ENCODE results near the gene CLTRN.
"Not testable (repeated sequence)": the region's sequence is repeated elsewhere in the genome, so short reads cannot be mapped to it uniquely, and the experiment has no call there.

CLTRN gene

DNA sequence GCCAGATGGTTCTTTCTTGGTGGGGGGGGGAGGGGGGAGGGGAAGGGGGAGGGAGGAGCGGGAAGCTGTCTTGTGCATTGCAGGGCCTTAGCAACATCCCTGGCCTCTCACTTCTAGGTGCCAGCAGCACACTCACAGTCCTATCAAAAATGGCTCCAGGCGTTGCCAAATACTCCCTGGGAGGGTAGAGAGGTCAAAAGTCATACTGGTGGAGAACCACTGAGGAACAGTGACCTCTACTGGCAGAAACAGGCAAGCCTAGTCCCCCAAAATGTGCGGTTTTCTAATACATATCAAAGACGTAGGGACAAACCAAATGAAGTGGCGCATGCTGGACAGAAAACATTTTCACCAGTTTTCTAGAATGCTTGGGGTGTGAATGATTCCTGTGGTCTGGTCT is 17.1 kb downstream of the CLTRN start:
- not testable (repeated sequence) for DNase-seq (ENCODE audit: low read depth)

GRCh38 chrX:15646543-15646942 is 18.1 kb downstream of the CLTRN start:
- DNase-seq (ENCODE audit: low read depth) = no peak

DNA sequence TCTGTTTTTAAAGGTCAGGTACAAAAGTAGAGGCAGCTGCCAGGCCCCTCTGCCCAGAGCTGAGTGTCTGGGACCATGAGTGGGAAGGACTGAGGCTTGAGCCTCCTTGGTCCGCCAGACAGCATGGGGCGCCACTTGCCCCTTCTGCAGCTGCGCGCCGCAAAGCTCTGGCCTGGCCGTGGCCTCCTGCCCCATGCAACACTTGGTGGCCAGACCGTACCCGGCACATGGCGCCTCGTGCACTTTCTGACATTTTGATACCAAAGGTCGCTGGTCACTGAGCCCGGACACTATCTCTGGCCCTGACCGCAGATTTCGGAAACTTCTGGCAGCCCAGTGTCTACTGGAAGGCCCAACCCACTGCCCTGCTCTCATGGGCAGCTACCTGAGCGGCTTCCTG is 18.6 kb downstream of the CLTRN start:
- no peak for DNase-seq (ENCODE audit: low read depth)

GRCh38 chrX:15645266-15645665 is 19.3 kb downstream of the CLTRN start:
- no peak for DNase-seq (ENCODE audit: low read depth)

- no peak for DNase-seq (ENCODE audit: low read depth)
These were observed 20.1 kb downstream of the CLTRN start for GRCh38 chrX:15644560-15644872.

DNA sequence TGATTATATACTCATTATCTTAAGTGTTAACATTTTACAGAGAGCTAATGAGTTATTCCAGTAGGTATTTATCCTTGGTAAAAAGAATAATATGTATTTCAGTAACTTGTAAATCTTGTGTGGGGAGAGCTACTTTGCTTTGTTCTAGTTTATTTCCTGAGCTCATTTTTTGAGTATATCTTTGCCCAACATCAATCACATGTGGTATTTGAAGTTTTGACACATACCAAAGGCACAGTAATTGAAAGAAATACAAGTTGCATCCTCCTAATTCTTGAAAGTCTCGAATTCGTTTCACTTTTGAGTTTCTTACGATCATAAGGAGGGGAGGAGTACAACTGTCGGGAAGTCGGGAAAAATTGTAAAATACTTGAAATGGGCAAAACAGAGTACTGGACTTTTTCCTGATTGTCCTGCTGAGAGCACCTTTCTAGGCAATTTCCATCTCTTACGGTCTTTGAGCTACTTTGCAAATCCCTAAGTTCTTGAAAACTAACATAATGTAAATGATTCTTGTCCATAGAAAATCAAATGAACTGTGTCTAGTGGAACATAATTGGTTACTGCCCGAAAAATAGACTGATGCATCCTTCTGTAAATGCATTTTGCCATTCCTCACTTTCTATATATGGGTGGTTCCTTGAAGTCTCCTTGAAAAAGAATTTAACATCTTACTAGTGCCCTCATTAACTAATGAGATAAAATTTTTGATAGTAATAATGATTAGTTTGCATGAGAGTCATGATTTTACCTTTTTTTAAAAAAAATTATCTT is 20.6 kb downstream of the CLTRN start:
- DNase-seq (ENCODE audit: low read depth) = no peak

DNA sequence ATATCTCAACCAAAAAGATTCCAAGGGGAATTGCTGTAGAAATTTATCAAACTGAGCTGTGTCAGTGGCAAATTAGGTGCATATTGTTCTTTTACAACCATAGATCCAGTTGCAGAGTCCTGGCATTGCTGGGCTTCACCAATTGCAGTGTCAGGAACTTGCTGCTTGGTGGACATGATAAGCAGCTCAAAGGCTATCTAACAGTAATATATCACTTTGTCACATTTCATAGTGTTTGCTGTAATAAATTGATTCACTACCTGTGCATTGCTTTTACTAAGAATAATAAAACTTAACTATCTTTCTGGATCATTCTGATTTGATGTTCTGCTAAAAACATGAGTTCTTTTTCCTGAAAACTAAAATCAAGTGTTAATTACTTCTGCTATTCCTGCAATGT is 33.0 kb downstream of the CLTRN start:
- DNase-seq (ENCODE audit: low read depth) = no peak

GRCh38 chrX:15623054-15623453 is 41.6 kb downstream of the CLTRN start:
- DNase-seq (ENCODE audit: low read depth) = no peak

- no peak for DNase-seq (ENCODE audit: low read depth)
These were observed 45.4 kb downstream of the CLTRN start for GRCh38 chrX:15619053-15619755.

DNA sequence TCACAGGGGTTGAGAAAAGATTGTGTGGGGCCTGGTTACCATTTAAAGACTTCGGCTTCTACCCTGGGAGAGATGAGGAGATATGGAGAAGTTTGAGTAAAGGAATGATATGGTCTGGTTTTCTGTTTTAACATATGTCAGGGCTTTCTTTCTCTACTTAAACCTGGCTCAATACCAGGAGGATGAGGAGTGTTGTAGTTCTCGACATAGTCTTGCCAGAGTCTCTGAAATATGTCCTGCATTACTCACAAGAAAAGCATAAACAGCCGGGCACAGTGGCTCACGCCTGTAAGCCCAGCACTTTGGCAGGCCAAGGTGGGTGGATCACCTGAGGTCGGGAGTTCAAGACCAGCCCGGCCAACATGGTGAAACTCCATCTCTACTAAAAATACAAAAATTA is 47.5 kb downstream of the CLTRN start:
- no peak for DNase-seq (ENCODE audit: low read depth)

- no peak for DNase-seq (ENCODE audit: low read depth)
These were observed 48.1 kb downstream of the CLTRN start for GRCh38 chrX:15616531-15616930.

- DNase-seq (ENCODE audit: low read depth) = no peak
These were observed 57.5 kb downstream of the CLTRN start for GRCh38 chrX:15607067-15607466.

GRCh38 chrX:15606136-15606535 is 58.5 kb downstream of the CLTRN start:
- DNase-seq (ENCODE audit: low read depth) = no peak

DNA sequence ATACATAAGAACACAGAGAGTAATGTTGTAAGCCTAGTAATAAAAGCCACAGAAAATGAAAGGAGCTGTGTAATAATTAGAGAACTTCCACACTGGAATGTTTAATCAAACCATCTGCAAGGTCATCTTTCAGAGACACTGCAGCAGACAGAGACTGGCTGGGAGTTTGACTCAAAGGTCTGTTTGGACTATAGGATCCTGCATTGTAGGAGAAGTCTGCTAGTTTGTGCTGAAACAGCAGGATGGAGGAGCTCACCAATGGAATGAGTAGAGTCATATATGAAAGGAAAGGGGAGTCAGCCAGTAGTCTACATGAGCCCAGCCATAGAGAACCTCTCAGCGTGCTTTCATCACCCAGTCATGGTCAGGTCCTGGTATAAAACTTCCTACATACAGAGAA is 59.4 kb downstream of the CLTRN start:
- DNase-seq (ENCODE audit: low read depth) = no peak

GRCh38 chrX:15602761-15603160 is 61.8 kb downstream of the CLTRN start:
- no peak for DNase-seq (ENCODE audit: low read depth)

DNA sequence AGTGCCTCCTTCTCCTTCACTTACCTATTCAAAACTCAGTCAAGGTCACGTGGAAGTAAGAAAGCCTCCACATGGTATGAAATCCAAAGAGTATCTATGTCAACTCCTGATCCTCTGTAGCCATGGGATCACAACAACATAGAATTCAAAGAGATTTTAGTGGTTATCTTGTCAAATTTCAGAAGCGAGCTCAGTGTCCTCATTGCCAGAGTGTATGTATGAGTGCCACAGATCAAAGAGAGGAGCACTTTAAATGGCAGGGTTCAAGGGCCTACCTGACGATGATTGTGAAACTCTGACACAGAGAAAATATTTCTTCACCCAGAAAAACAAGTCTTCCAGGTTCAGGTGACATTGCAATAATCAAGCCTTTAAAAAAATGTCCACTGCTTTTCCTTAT is 62.7 kb downstream of the CLTRN start:
- DNase-seq (ENCODE audit: low read depth) = no peak

DNA sequence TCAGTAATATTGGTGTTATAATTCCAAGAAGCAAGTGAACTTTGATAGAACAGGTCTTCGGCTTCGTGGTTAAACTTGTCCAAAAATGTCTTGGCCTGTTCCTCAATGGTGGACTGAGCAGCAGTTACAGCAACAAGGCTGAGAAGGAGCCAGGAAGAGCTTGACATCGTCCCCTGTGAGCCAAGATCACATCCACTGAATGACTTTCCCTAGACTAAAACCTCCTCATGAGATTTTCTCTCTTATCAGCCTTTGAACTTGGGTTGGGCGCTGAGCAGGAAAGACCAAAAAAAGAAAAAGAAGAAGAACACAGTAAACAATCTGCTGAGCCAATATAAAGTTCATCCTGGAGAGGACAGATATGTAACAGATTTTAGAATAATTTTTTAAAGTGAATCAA is 63.9 kb downstream of the CLTRN start, which contains the start of gene ACE2:
TSS of gene ACE2 (minus strand) at position 216 of the 400 bp plus-strand sequence. CDS start at position 167, 49 bp downstream.
- no peak for DNase-seq (ENCODE audit: low read depth)

- no peak for DNase-seq (ENCODE audit: low read depth)
These were observed 64.6 kb downstream of the CLTRN start for GRCh38 chrX:15600049-15600448.

GRCh38 chrX:15599461-15599860 is 65.1 kb downstream of the CLTRN start:
- DNase-seq (ENCODE audit: low read depth) = no peak

DNA sequence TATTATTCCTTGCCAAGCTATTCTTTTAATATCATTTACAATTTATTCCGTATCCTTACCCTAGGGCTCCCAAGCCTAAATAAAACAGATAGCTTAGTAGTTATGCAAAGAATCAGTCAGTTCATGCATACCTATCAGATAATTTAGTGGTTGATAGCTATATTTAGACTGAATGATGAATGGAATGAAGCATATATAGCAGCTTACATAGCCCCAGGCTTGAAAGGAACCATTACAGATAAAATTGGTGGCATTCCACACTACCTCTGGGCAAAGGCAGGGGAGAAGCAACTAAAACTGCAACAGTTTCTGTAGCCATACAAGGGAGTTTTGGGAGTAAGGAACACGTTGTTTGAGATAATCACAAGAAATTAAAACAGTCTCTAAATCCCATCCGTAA is 66.6 kb downstream of the CLTRN start:
- no peak for DNase-seq (ENCODE audit: low read depth)

DNA sequence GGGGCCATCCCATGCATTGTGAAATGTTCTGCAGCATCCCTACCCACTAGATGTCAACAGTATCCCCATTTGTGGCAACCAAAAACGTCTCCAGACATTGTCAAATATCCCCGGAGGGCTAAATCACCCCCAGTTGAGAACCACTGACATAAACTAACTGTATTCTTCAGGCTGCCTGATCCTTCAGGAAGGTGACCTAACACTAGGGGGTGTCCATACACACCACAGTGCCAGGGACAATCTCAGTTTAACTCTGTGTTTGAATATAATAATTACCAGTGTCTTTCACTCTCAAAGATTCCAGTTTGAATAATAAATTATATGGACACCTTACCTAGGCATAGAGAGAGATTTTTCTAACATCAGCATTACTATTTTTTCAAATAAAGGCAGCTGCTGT is 70.2 kb downstream of the CLTRN start:
- DNase-seq (ENCODE audit: low read depth) = no peak

GRCh38 chrX:15579778-15580747 is 84.5 kb downstream of the CLTRN start:
- no peak for DNase-seq (ENCODE audit: low read depth)
